SK-N-DZ (cell line): ENCODE results near the gene TALDO1.

Experiments used
- small RNA-seq, 2 experiments: library from RNA; depleted of rRNA; stranded (forward); fragments of <200 nt; gene quantifications; one replicate each; pipeline ENCODE3, GENCODE V24; 2014

Gene TALDO1

Small RNA genes lying within 50 kb of the gene (small RNA-seq; reads per million reads assigned to genes)
- gene SNORA52: 0 reads per million in 2 experiments
